IMR-90 (cell line): Measurements from ENCODE around the gene SEMA5A. TPM values are rescaled to one million over a fixed set of nuclear protein-coding genes. Genes with fewer than 3 reads are reported as not detected.

Experiments
- ATAC-seq: fragments of 200-7000 bp; cut with Tn5 transposase; 2 replicates; pipeline ENCODE4 v1.9.1; 2020; ENCODE audit warnings: low read depth, mild to moderate bottlenecking, moderate library complexity
- BruUV-seq: library from RNA; stranded (reverse); fragments of 400-500 nt; replicated peaks from 2 replicates; lab custom pipeline; 2021; lab: Mats Ljungman, UMichigan
- CTCF ChIA-PET: fragments of 300-600 bp; formaldehyde crosslinking; extraction: SDS; loops from one replicate; lab custom pipeline; 2021; ENCODE audit warnings: antibody characterized with exemption; lab: Yijun Ruan, JAX
- POLR2A ChIA-PET: fragments of 300-600 bp; sonication (Branson Sonifier 250); formaldehyde crosslinking; loops from one replicate; lab custom pipeline; 2022; ENCODE audit warnings: antibody characterized with exemption; ENCODE audit not compliant: unreplicated experiment; lab: Charles Lee
- DNase-seq: peaks from one replicate; pipeline ENCODE4 v3.0.0; 2013
- H2AFZ ChIP-seq: replicated peaks from 2 replicates; pipeline ENCODE3; 2013; ENCODE audit warnings: low read length, mild to moderate bottlenecking; ENCODE audit not compliant: poor library complexity
- H2AK5ac ChIP-seq: 2 replicates; pipeline ENCODE4 v1.6.1; 2013; ENCODE audit warnings: low read depth, low read length, inconsistent platforms
- H2AK9ac ChIP-seq: replicated peaks from 2 replicates; pipeline ENCODE3; 2013; ENCODE audit warnings: mild to moderate bottlenecking, low read depth, low read length, moderate library complexity; ENCODE audit not compliant: poor library complexity
- H2BK120ac ChIP-seq: 2 replicates; pipeline ENCODE4 v1.6.1; 2013; ENCODE audit warnings: low read depth, low read length, inconsistent platforms
- H2BK15ac ChIP-seq: 3 replicates; pipeline ENCODE4 v1.6.1; 2013; ENCODE audit warnings: low read depth, low read length, inconsistent platforms
- H2BK20ac ChIP-seq: 2 replicates; pipeline ENCODE4 v1.6.1; 2013; ENCODE audit warnings: low read depth, mild to moderate bottlenecking, inconsistent platforms, low read length, moderate library complexity
- H2BK5ac ChIP-seq: 2 replicates; pipeline ENCODE4 v1.6.1; 2013; ENCODE audit warnings: mild to moderate bottlenecking, low read depth, low read length, inconsistent platforms; ENCODE audit not compliant: poor library complexity, severe bottlenecking
- H3K14ac ChIP-seq: replicated peaks from 2 replicates; pipeline ENCODE4 v1.6.1; 2013; ENCODE audit warnings: low read depth, low read length, inconsistent platforms
- H3K18ac ChIP-seq: 2 replicates; pipeline ENCODE4 v1.6.1; 2013; ENCODE audit warnings: low read depth, low read length, control low read depth
- H3K23ac ChIP-seq: 2 replicates; pipeline ENCODE4 v1.6.1; 2013; ENCODE audit warnings: low read depth, low read length, inconsistent platforms
- H3K27ac ChIP-seq: 2 replicates; pipeline ENCODE4 v1.5.1; 2013; ENCODE audit warnings: mild to moderate bottlenecking, control low read depth, low read length; ENCODE audit not compliant: insufficient read depth
- H3K27me3 ChIP-seq: 2 replicates; pipeline ENCODE4 v1.6.1; 2013; ENCODE audit warnings: low read length; ENCODE audit not compliant: control insufficient read depth, insufficient read depth
- H3K36me3 ChIP-seq: 2 replicates; pipeline ENCODE4 v1.6.1; 2013; ENCODE audit warnings: low read length, mixed read lengths; ENCODE audit not compliant: control insufficient read depth, insufficient read depth
- H3K4ac ChIP-seq: 2 replicates; pipeline ENCODE4 v1.6.1; 2013; ENCODE audit warnings: low read depth, low read length, inconsistent platforms
- H3K4me1 ChIP-seq: 2 replicates; pipeline ENCODE4 v1.6.1; 2013; ENCODE audit warnings: low read length, mixed read lengths; ENCODE audit not compliant: control insufficient read depth, insufficient read depth
- H3K4me2 ChIP-seq: 2 replicates; pipeline ENCODE4 v1.6.1; 2013; ENCODE audit warnings: low read depth, mild to moderate bottlenecking, control low read depth, low read length, moderate library complexity
- H3K4me3 ChIP-seq: 2 replicates; pipeline ENCODE4 v1.5.1; 2013; ENCODE audit warnings: low read depth, mild to moderate bottlenecking, control low read depth, low read length, moderate library complexity; ENCODE audit not compliant: insufficient read depth
- H3K56ac ChIP-seq: 2 replicates; pipeline ENCODE4 v1.6.1; 2013; ENCODE audit warnings: low read length, inconsistent platforms; ENCODE audit not compliant: insufficient read depth; ENCODE audit errors: extremely low read depth
- H3K79me1 ChIP-seq, 2 experiments: 2 replicates each; pipeline ENCODE4 v1.6.1; 2013; ENCODE audit warnings: low read length in 2 of 2, inconsistent platforms in 1 of 2, low read depth in 1 of 2
- H3K9ac ChIP-seq: 2 replicates; pipeline ENCODE4 v1.6.1; 2013; ENCODE audit warnings: low read depth, low read length, control low read depth
- H3K9me1 ChIP-seq: 2 replicates; pipeline ENCODE4 v1.6.1; 2013; ENCODE audit warnings: low read length, inconsistent platforms; ENCODE audit not compliant: insufficient read depth
- H3K9me3 ChIP-seq: 2 replicates; pipeline ENCODE4 v1.6.1; 2013; ENCODE audit warnings: low read length; ENCODE audit not compliant: control insufficient read depth, insufficient read depth
- H4K20me1 ChIP-seq: 2 replicates; pipeline ENCODE4 v1.6.1; 2013; ENCODE audit warnings: low read length, inconsistent platforms; ENCODE audit not compliant: insufficient read depth
- H4K5ac ChIP-seq: 2 replicates; pipeline ENCODE4 v1.6.1; 2013; ENCODE audit warnings: mild to moderate bottlenecking, low read depth, low read length, control low read depth
- H4K8ac ChIP-seq, 2 experiments: 2 replicates each; pipeline ENCODE4 v1.6.1; 2013; ENCODE audit warnings: low read depth in 2 of 2, low read length in 2 of 2, control low read depth in 1 of 2, inconsistent platforms in 1 of 2
- H4K91ac ChIP-seq: 2 replicates; pipeline ENCODE4 v1.6.1; 2013; ENCODE audit warnings: low read depth, low read length, inconsistent platforms; ENCODE audit not compliant: insufficient read depth
- BHLHE40 ChIP-seq: fragments of 150-350 bp; IDR thresholded peaks from 2 replicates; pipeline ENCODE4 v1.6.1; 2016; ENCODE audit warnings: mild to moderate bottlenecking, low read depth, low read length
- CHD1 ChIP-seq: IDR thresholded peaks from 2 replicates; pipeline ENCODE4 v1.6.1; 2012; ENCODE audit warnings: low read depth, low read length, improper control_type of control experiment
- CTCF ChIP-seq: conservative IDR thresholded peaks from 2 replicates; pipeline ENCODE4 v1.5.1; 2012; ENCODE audit warnings: mild to moderate bottlenecking, low read depth, low read length, improper control_type of control experiment
- MAFK ChIP-seq: IDR thresholded peaks from 2 replicates; pipeline ENCODE4 v1.6.1; 2012; ENCODE audit warnings: low read depth, low read length, improper control_type of control experiment
- MAZ ChIP-seq: IDR thresholded peaks from 2 replicates; pipeline ENCODE4 v1.6.1; 2012; ENCODE audit warnings: low read depth, mild to moderate bottlenecking, low read length, improper control_type of control experiment, moderate library complexity, borderline replicate concordance
- NFE2L2 ChIP-seq: fragments of 150-350 bp; IDR thresholded peaks from 2 replicates; pipeline ENCODE4 v1.6.1; 2016; ENCODE audit warnings: low read depth, mild to moderate bottlenecking, low read length
- RAD21 ChIP-seq: IDR thresholded peaks from 2 replicates; pipeline ENCODE4 v1.6.1; 2012; ENCODE audit warnings: low read length, improper control_type of control experiment
- RCOR1 ChIP-seq: IDR thresholded peaks from 2 replicates; pipeline ENCODE4 v1.6.1; 2012; ENCODE audit warnings: mild to moderate bottlenecking, low read length, improper control_type of control experiment; ENCODE audit not compliant: insufficient replicate concordance
- RFX5 ChIP-seq: IDR thresholded peaks from 2 replicates; pipeline ENCODE4 v1.8.0; 2012; ENCODE audit warnings: low read depth, mild to moderate bottlenecking, low read length, moderate library complexity
- SMC3 ChIP-seq: fragments of 150-350 bp; IDR thresholded peaks from 2 replicates; pipeline ENCODE4 v1.6.1; 2016; ENCODE audit warnings: low read depth, mild to moderate bottlenecking, antibody characterized with exemption, low read length, moderate library complexity
- WGBS, 2 experiments: methylation state at CpG; one replicate each; pipeline versions ENCODE4 v1.1.5 to v1.1.7; 2013; ENCODE audit warnings: missing lambda C conversion rate in 2 of 2; ENCODE audit not compliant: insufficient read length in 1 of 2; ENCODE audit errors: extremely low coverage in 2 of 2; 5-methylcytosine and 5-hydroxymethylcytosine counted together
- dilution Hi-C: fragments of 300-500 bp; cut with HindIII; formaldehyde crosslinking; loops from one replicate; pipeline ENCODE4 v1.14.3; 2018; ENCODE audit warnings: low sequenced_read_pairs; ENCODE audit not compliant: unreplicated experiment
- in situ Hi-C: fragments of 300-500 bp; cut with MboI; formaldehyde crosslinking; loops from 3 replicates; pipeline ENCODE4 v1.14.3; 2019; ENCODE audit warnings: low sequenced_read_pairs, inconsistent platforms, mixed read lengths
- intact Hi-C: fragments of 100-400 bp; cut with micrococcal nuclease; formaldehyde crosslinking; loops from 2 replicates; pipeline ENCODE4 v1.10.0; 2022
- polyA plus RNA-seq, 3 experiments: library from polyadenylated mRNA; depleted of rRNA; stranded (reverse); fragments of >200 nt; gene quantifications; 2 replicates each; pipeline ENCODE4 v1.2.3, GENCODE V29; 2012; ENCODE audit warnings: low replicate concordance in 1 of 3
- total RNA-seq: library from RNA; depleted of rRNA; stranded (reverse); fragments of >200 nt; gene quantifications from 2 replicates; pipeline ENCODE4 v1.2.3, GENCODE V29; 2012

The SEMA5A gene
- total and polyA plus RNA-seq, 2 of the 4 experiments (the other 2 are of a cell fraction): 8.2 to 9.9 TPM

- Histone ChIP-seq H4K8ac (no peak overlapping the region), H3K4me2 (no peak overlapping the region), H2BK20ac (no peak overlapping the region), H3K23ac (no peak overlapping the region), H2AFZ (no peak overlapping the region), H3K9me1 (no peaks in the 10 kb centered on the region; the same call in 1 of the 2 replicates), H4K5ac (no peak overlapping the region), H2AK5ac (peak overlapping the region; percentile 35; the same call in 1 of the 2 replicates), H4K91ac (0 out of 2 replicates have a peak overlapping the region, but pooled peaks have one; percentile 0), H3K9ac (no peak overlapping the region), H3K27me3 (no peaks in the 10 kb centered on the region), H4K20me1 (no peaks in the 10 kb centered on the region), H2AK9ac (no peak overlapping the region), H2BK15ac (peak overlapping the region; percentile 9; the same call in 2 of the 3 replicates), H3K4me1 (peaks cover 4% of the 10 kb centered on the region; the same call in 1 of the 2 replicates), H2BK5ac (no peak overlapping the region), H3K36me3 (no peaks in the 10 kb centered on the region), H3K9me3 (0 out of 2 replicates have a peak, but pooled peaks cover 2% of the 10 kb centered on the region), H3K18ac (no peak overlapping the region), H3K14ac (no peak overlapping the region), H3K4ac (no peak overlapping the region), H3K79me1 (peaks cover 0 to 4% of the 10 kb centered on the region in 2 experiments; a peak in 3 of 4 replicates), H3K27ac (no peak overlapping the region), H3K56ac (no peak overlapping the region), H3K4me3 (no peak overlapping the region), H2BK120ac (0 out of 2 replicates have a peak overlapping the region, but pooled peaks have one; percentile 2)
- ATAC-seq (no peak), DNase-seq (no peak)
- BruUV-seq: no TSS peak
- TF ChIP-seq RCOR1: no peak
- no peak for TF ChIP-seq CHD1
- TF ChIP-seq BHLHE40: no peak
- TF ChIP-seq CTCF: no peak
- TF ChIP-seq RFX5: no peak
- no peak for TF ChIP-seq SMC3
- no peak for TF ChIP-seq NFE2L2
- no peak for TF ChIP-seq MAZ
- TF ChIP-seq MAFK: no peak
- TF ChIP-seq RAD21: no peak
- dilution Hi-C loops (no loop called here), in situ Hi-C loops (no loop called here), intact Hi-C loops (no loop called here)
- no CpG with 5 or more reads among the region's 1 CpG for WGBS, 2 experiments
- CTCF ChIA-PET: interaction anchor here (0.6 kb wide), 1 partner anchor 423 kb away, joined by 3 read pairs; no protein-coding TSS in a partner anchor
- POLR2A ChIA-PET: no interaction called here
Observed at GRCh38 chr5:9169557-9169902, 376.3 kb downstream of the SEMA5A start.
